Endothelial cell (in vitro differentiated cells): Measurements from ENCODE around the gene COG5. TPM values are rescaled to one million over a fixed set of nuclear protein-coding genes. Genes with fewer than 3 reads are reported as not detected.

Source experiments
- DNase-seq: peaks from one replicate; pipeline ENCODE4 v3.0.0; 2021; ENCODE audit warnings: low spot score
- H3K27ac Mint-ChIP-seq: one replicate; pipeline ENCODE4 v1.8.0; 2021; ENCODE audit warnings: mixed read lengths, inconsistent platforms; ENCODE audit not compliant: unreplicated experiment
- H3K27me3 Mint-ChIP-seq: one replicate; pipeline ENCODE4 v1.8.0; 2021; ENCODE audit warnings: mild to moderate bottlenecking, moderate library complexity, mixed read lengths, inconsistent platforms; ENCODE audit not compliant: unreplicated experiment
- H3K36me3 Mint-ChIP-seq: one replicate; pipeline ENCODE4 v1.8.0; 2021; ENCODE audit warnings: mild to moderate bottlenecking, low read depth, mixed read lengths, inconsistent platforms; ENCODE audit not compliant: unreplicated experiment
- H3K4me1 Mint-ChIP-seq: one replicate; pipeline ENCODE4 v1.8.0; 2021; ENCODE audit warnings: mild to moderate bottlenecking, mixed read lengths, inconsistent platforms; ENCODE audit not compliant: unreplicated experiment
- H3K4me3 Mint-ChIP-seq: one replicate; pipeline ENCODE4 v1.8.0; 2021; ENCODE audit warnings: mild to moderate bottlenecking, mixed read lengths, inconsistent platforms; ENCODE audit not compliant: unreplicated experiment
- H3K9me3 Mint-ChIP-seq: one replicate; pipeline ENCODE4 v1.8.0; 2021; ENCODE audit warnings: mixed read lengths, inconsistent platforms; ENCODE audit not compliant: unreplicated experiment
- total RNA-seq: library from RNA; stranded (reverse); fragmentation: NEBNext Ultra II Directional; extraction: Animal tissue kit (Norgen Biotek cat#: 25700); gene quantifications from one replicate; pipeline ENCODE4 v1.2.1, GENCODE V29; 2021; ENCODE audit not compliant: unreplicated experiment
- TF ChIP-seq, protein P1 (sequence below): fragments of 200-600 bp; sonication (generic); IDR thresholded peaks from one replicate; pipeline ENCODE4 v1.5.0; 2021; ENCODE audit warnings: antibody characterized with exemption; ENCODE audit not compliant: unreplicated experiment

COG5 gene
- total RNA-seq, 1 donor from 2014 or later = 26.7 TPM

DNA sequence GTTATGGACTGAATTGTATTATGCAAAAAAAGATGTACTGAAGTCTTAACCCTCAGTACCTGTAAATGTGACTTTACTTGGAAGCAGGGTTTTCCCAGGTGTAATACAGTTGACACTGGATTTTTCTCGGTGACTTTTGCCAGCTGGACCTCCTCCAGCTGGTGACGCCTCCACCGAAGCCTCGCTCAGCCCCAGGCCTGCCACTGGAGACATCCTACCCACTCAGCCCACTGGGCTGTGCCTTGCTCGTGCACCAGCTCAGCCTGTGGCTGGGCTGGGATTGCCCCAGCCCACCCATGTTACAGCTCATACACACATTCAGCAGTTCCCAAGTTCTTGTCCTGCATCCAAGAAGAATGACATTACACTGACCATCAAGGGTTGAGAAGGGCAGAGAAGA is 136.3 kb downstream of the COG5 start:
- no peaks in the 10 kb centered on the region for H3K9me3 Mint-ChIP-seq
- no peak overlapping the region for H3K27ac Mint-ChIP-seq
- H3K4me1 Mint-ChIP-seq = no peaks in the 10 kb centered on the region
- TF ChIP-seq, protein P1, sequence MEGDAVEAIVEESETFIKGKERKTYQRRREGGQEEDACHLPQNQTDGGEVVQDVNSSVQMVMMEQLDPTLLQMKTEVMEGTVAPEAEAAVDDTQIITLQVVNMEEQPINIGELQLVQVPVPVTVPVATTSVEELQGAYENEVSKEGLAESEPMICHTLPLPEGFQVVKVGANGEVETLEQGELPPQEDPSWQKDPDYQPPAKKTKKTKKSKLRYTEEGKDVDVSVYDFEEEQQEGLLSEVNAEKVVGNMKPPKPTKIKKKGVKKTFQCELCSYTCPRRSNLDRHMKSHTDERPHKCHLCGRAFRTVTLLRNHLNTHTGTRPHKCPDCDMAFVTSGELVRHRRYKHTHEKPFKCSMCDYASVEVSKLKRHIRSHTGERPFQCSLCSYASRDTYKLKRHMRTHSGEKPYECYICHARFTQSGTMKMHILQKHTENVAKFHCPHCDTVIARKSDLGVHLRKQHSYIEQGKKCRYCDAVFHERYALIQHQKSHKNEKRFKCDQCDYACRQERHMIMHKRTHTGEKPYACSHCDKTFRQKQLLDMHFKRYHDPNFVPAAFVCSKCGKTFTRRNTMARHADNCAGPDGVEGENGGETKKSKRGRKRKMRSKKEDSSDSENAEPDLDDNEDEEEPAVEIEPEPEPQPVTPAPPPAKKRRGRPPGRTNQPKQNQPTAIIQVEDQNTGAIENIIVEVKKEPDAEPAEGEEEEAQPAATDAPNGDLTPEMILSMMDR = no peak
- no peak for DNase-seq
- no peak overlapping the region for H3K4me3 Mint-ChIP-seq
- no peaks in the 10 kb centered on the region for H3K36me3 Mint-ChIP-seq
- no peaks in the 10 kb centered on the region for H3K27me3 Mint-ChIP-seq

DNA sequence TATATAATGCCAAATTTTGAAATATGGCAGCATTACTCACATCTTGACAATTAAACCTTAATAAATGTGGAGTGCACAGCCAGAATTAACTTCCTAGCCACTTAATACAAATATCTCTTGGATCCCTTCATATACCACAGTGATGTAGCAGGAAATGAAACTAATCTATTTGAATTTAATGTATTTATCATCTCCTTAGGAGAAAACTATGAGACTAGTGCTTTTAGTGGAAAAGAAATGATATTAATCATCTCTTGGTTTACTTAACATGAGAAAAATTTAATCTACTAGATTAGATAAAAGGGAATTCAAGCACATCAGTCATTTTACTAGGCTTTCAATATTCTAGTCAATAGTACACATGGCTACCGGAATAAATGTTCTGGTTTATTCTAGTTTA is 149.5 kb downstream of the COG5 start:
- peaks cover 3% of the 10 kb centered on the region for H3K27me3 Mint-ChIP-seq
- peaks cover 4% of the 10 kb centered on the region for H3K36me3 Mint-ChIP-seq
- no peaks in the 10 kb centered on the region for H3K4me1 Mint-ChIP-seq
- no peak overlapping the region for H3K27ac Mint-ChIP-seq
- DNase-seq = no peak
- TF ChIP-seq, protein P1 = no peak
- H3K4me3 Mint-ChIP-seq = no peak overlapping the region
- no peaks in the 10 kb centered on the region for H3K9me3 Mint-ChIP-seq

DNA sequence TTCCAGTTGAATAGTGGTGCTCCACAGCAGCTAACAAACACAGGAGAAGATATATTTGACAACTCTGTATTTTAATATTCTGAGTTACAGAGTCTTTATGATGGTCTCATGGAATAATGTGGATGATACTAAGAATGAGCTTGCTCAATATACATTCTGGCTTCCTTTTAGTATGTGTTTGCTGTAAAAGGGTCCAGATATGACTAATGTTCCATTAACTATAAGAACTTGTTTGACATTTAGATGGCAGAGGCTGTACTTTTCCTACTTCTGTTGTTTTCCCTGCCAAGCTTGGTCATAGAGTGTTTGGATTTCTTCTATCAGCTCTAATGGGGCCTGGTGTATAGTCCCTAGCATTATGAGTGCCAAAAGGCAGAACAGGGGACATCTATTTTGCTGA is 155.4 kb downstream of the COG5 start:
- DNase-seq = no peak
- TF ChIP-seq, protein P1 = no peak
- H3K36me3 Mint-ChIP-seq = peaks cover 4% of the 10 kb centered on the region
- peaks cover 4% of the 10 kb centered on the region for H3K4me1 Mint-ChIP-seq
- H3K27ac Mint-ChIP-seq = no peak overlapping the region
- H3K4me3 Mint-ChIP-seq = no peak overlapping the region
- peaks cover 3% of the 10 kb centered on the region for H3K27me3 Mint-ChIP-seq
- no peaks in the 10 kb centered on the region for H3K9me3 Mint-ChIP-seq

DNA sequence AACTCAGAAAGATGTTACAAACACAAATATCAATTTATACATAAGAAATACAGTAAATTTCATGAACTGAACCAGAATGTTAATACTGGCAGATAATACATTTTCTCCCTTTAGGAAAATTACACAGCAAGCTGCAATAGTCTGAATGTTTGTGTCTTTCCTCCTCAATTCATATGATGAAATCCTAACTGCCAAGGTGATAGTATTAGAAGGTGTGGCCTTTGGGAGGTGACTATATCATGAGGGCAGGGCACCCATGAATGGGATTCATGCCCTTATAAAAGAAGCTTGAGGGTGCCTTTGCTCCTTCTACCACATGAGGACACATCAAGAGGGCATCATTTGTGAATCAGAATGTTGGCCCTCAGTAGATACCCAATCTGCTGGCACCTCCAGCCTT is 158.2 kb downstream of the COG5 start:
- Mint-ChIP-seq H3K36me3 (peaks cover under 1% of the 10 kb centered on the region), H3K9me3 (no peaks in the 10 kb centered on the region), H3K4me3 (no peak overlapping the region), H3K27me3 (peaks cover 1% of the 10 kb centered on the region), H3K4me1 (peaks cover 4% of the 10 kb centered on the region), H3K27ac (no peak overlapping the region)
- DNase-seq = no peak
- TF ChIP-seq, protein P1 = no peak

DNA sequence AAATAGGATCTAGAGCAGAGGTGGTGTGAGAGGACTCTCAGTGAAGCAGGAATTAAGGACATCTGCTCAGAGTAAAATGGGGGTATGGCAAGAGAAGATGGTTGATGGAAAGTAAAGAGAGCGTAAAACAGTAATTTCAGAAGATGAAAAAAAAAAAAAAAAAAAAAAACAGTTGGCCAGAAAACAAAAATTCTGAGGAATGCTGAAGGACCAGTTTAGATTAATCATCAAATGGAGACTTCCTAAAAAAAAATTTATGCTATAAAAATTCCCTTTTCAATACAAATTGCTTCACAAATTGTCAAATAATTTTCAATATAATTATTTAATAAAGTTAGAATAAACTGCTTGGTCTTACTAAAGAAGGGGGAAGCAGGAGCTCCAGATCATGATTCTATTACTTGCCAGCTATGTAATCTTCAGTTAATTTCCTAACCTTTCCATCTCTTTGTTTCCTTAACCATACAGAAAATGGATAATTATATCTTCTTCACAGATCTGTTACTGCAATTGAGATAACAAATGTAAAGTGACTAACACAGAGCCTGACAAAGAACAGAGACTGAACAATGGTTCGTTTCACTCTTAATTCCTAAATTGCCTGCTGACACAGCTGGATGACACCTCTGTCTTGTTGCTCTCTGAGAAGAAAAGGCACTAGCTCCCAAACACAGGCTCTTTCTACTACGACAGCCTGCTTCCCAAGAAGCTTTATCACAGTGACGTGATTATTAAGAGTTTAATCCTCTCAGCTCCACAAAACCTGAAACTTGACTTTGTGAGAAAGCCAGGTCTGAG is 158.8 kb downstream of the COG5 start:
- Mint-ChIP-seq H3K4me3 (no peak overlapping the region), H3K4me1 (peaks cover 4% of the 10 kb centered on the region), H3K36me3 (no peaks in the 10 kb centered on the region), H3K9me3 (no peaks in the 10 kb centered on the region), H3K27ac (no peak overlapping the region), H3K27me3 (no peaks in the 10 kb centered on the region)
- DNase-seq = no peak
- TF ChIP-seq, protein P1 = no peak
